Measurements from ENCODE around the gene IKBKE. TPM values are rescaled to one million over a fixed set of nuclear protein-coding genes. Genes with fewer than 3 reads are reported as not detected.

IKBKE gene
- total RNA-seq, 8 experiments from 2014 or later, result 0.05 to 10.0 (median 3.3) TPM

- H3K4me3 ChIP-seq, result no peak overlapping the region
- no peak for ATAC-seq (replicated peaks in 6 of 8)
- in situ Hi-C loops (cut with MboI; ENCODE audit: low pct_unique_long_range_greater_than_20kb in 2 of 9, low sequenced_read_pairs in 9 of 9, unreplicated experiment in 9 of 9), result no loop called here
- 83 to 100% (median 96%) methylated on average over 1 to 7 of the region's 8 CpGs; no CpG with 5 or more reads in 1 of the 10 experiments for WGBS, 10 experiments
- no peaks in the 10 kb centered on the region for H3K4me1 ChIP-seq (replicated peaks in 1 of 2)
- H3K27ac ChIP-seq, result no peak overlapping the region
These were observed 24.3 kb upstream of the IKBKE start for GRCh38 chr1:206445911-206446356.

GRCh38 chr1:206446688-206447421 is 23.4 kb upstream of the IKBKE start:
- in situ Hi-C loops (cut with MboI; ENCODE audit: low pct_unique_long_range_greater_than_20kb in 2 of 9, low sequenced_read_pairs in 9 of 9, unreplicated experiment in 9 of 9), result no loop called here
- H3K4me1 ChIP-seq (replicated peaks in 1 of 2), result no peaks in the 10 kb centered on the region
- no peak for ATAC-seq (replicated peaks in 6 of 8)
- 72 to 100% (median 93%) methylated on average over 1 to 7 of the region's 11 CpGs; no CpG with 5 or more reads in 1 of the 10 experiments for WGBS, 10 experiments
- H3K4me3 ChIP-seq, result no peak overlapping the region
- no peak overlapping the region for H3K27ac ChIP-seq

- Histone ChIP-seq H3K27ac (no peak overlapping the region), H3K4me1 (replicated peaks in 1 of 2) (no peaks in the 10 kb centered on the region), H3K4me3 (no peak overlapping the region)
- in situ Hi-C loops (cut with MboI; ENCODE audit: low pct_unique_long_range_greater_than_20kb in 2 of 9, low sequenced_read_pairs in 9 of 9, unreplicated experiment in 9 of 9), result no loop called here
- ATAC-seq (replicated peaks in 6 of 8), result no peak
- WGBS, 10 experiments, result 43 to 100% (median 70%) methylated on average over 1 to 3 of the region's 3 CpGs; no CpG with 5 or more reads in 4 of the 10 experiments
These were observed 22.9 kb upstream of the IKBKE start for GRCh38 chr1:206447422-206447765.

- Histone ChIP-seq H3K27ac (no peak overlapping the region), H3K4me1 (replicated peaks in 1 of 2) (no peaks in the 10 kb centered on the region), H3K4me3 (no peak overlapping the region)
- WGBS, 10 experiments, result 67 to 100% (median 100%) methylated on average over 1 to 2 of the region's 4 CpGs; no CpG with 5 or more reads in 6 of the 10 experiments
- no peak for ATAC-seq (replicated peaks in 6 of 8)
- in situ Hi-C loops (cut with MboI; ENCODE audit: low pct_unique_long_range_greater_than_20kb in 2 of 9, low sequenced_read_pairs in 9 of 9, unreplicated experiment in 9 of 9), result no loop called here
These were observed 22.5 kb upstream of the IKBKE start for GRCh38 chr1:206447792-206448191.

- no peak for ATAC-seq (replicated peaks in 6 of 8)
- Histone ChIP-seq H3K4me3 (no peak overlapping the region), H3K27ac (no peak overlapping the region), H3K4me1 (replicated peaks in 1 of 2) (no peaks in the 10 kb centered on the region)
- in situ Hi-C loops (cut with MboI; ENCODE audit: low pct_unique_long_range_greater_than_20kb in 2 of 9, low sequenced_read_pairs in 9 of 9, unreplicated experiment in 9 of 9), result no loop called here
- 61 to 100% (median 94%) methylated on average over 3 to 4 of the region's 4 CpGs; no CpG with 5 or more reads in 5 of the 10 experiments for WGBS, 10 experiments
These were observed 21.8 kb upstream of the IKBKE start for GRCh38 chr1:206448471-206448870.

GRCh38 chr1:206449565-206449964 is 20.7 kb upstream of the IKBKE start:
- Histone ChIP-seq H3K4me3 (no peak overlapping the region), H3K4me1 (replicated peaks in 1 of 2) (no peaks in the 10 kb centered on the region), H3K27ac (no peak overlapping the region)
- ATAC-seq (replicated peaks in 6 of 8), result peak in 3 of 8 experiments; percentile 76 to 87 (median 78)
- 11 to 50% (median 29%) methylated on average over 1 of the region's 1 CpG; no CpG with 5 or more reads in 4 of the 10 experiments for WGBS, 10 experiments
- in situ Hi-C loops (cut with MboI; ENCODE audit: low pct_unique_long_range_greater_than_20kb in 2 of 9, low sequenced_read_pairs in 9 of 9, unreplicated experiment in 9 of 9), result no loop called here

- 82 to 100% (median 95%) methylated on average over 2 to 12 of the region's 12 CpGs; no CpG with 5 or more reads in 2 of the 10 experiments for WGBS, 10 experiments
- in situ Hi-C loops (cut with MboI; ENCODE audit: low pct_unique_long_range_greater_than_20kb in 2 of 9, low sequenced_read_pairs in 9 of 9, unreplicated experiment in 9 of 9), result no loop called here
- ATAC-seq (replicated peaks in 6 of 8), result no peak
- Histone ChIP-seq H3K27ac (no peak overlapping the region), H3K4me3 (no peak overlapping the region), H3K4me1 (replicated peaks in 1 of 2) (peaks cover 0 to 2% of the 10 kb centered on the region in 2 donors)
These were observed 20.0 kb upstream of the IKBKE start for GRCh38 chr1:206450281-206450680.

GRCh38 chr1:206451134-206451686 is 19.1 kb upstream of the IKBKE start:
- H3K4me3 ChIP-seq, result no peak overlapping the region
- WGBS, 10 experiments, result 56 to 93% (median 87%) methylated on average over 1 to 9 of the region's 9 CpGs; no CpG with 5 or more reads in 2 of the 10 experiments
- in situ Hi-C loops (cut with MboI; ENCODE audit: low pct_unique_long_range_greater_than_20kb in 2 of 9, low sequenced_read_pairs in 9 of 9, unreplicated experiment in 9 of 9), result no loop called here
- H3K4me1 ChIP-seq (replicated peaks in 1 of 2), result peaks cover 9 to 11% of the 10 kb centered on the region in 2 donors
- no peak for ATAC-seq (replicated peaks in 6 of 8)
- no peak overlapping the region for H3K27ac ChIP-seq

- ATAC-seq (replicated peaks in 6 of 8), result no peak
- 0 to 100% (median 93%) methylated on average over 1 to 13 of the region's 13 CpGs; no CpG with 5 or more reads in 3 of the 10 experiments for WGBS, 10 experiments
- H3K4me3 ChIP-seq, result no peak overlapping the region
- H3K27ac ChIP-seq, result no peak overlapping the region
- in situ Hi-C loops (cut with MboI; ENCODE audit: low pct_unique_long_range_greater_than_20kb in 2 of 9, low sequenced_read_pairs in 9 of 9, unreplicated experiment in 9 of 9), result no loop called here
- H3K4me1 ChIP-seq (replicated peaks in 1 of 2), result peaks cover 11 to 12% of the 10 kb centered on the region in 2 donors
These were observed 17.2 kb upstream of the IKBKE start for GRCh38 chr1:206453111-206453510.

GRCh38 chr1:206455289-206455665 is 15.0 kb upstream of the IKBKE start:
- peak in 3 of 8 experiments; percentile 3 to 18 (median 7) for ATAC-seq (replicated peaks in 6 of 8)

GRCh38 chr1:206455666-206456344 is 14.5 kb upstream of the IKBKE start:
- in situ Hi-C loops (cut with MboI; ENCODE audit: low pct_unique_long_range_greater_than_20kb in 2 of 9, low sequenced_read_pairs in 9 of 9, unreplicated experiment in 9 of 9), result no loop called here
- peak; percentile 35 to 88 (median 70) for ATAC-seq (replicated peaks in 6 of 8)
- Histone ChIP-seq H3K4me1 (replicated peaks in 1 of 2) (peaks cover 11 to 12% of the 10 kb centered on the region in 2 donors), H3K4me3 (no peak overlapping the region), H3K27ac (no peak overlapping the region)
- WGBS, 10 experiments, result 8 to 100% (median 71%) methylated on average over 1 to 12 of the region's 12 CpGs

More at GRCh38 chr1:206455289-206455665, 15.0 kb upstream of the IKBKE start:
- Histone ChIP-seq H3K27ac (no peak overlapping the region), H3K4me1 (replicated peaks in 1 of 2) (peaks cover 11 to 12% of the 10 kb centered on the region in 2 donors), H3K4me3 (no peak overlapping the region)
- in situ Hi-C loops (cut with MboI; ENCODE audit: low pct_unique_long_range_greater_than_20kb in 2 of 9, low sequenced_read_pairs in 9 of 9, unreplicated experiment in 9 of 9), result no loop called here
- WGBS, 10 experiments, result 38 to 100% (median 60%) methylated on average over 1 to 3 of the region's 3 CpGs; no CpG with 5 or more reads in 5 of the 10 experiments

GRCh38 chr1:206456577-206457370 is 13.5 kb upstream of the IKBKE start:
- peak in 3 of 8 experiments; percentile 35 to 52 (median 49) for ATAC-seq (replicated peaks in 6 of 8)
- in situ Hi-C loops (cut with MboI; ENCODE audit: low pct_unique_long_range_greater_than_20kb in 2 of 9, low sequenced_read_pairs in 9 of 9, unreplicated experiment in 9 of 9), result no loop called here
- Histone ChIP-seq H3K4me1 (replicated peaks in 1 of 2) (peaks cover 11 to 12% of the 10 kb centered on the region in 2 donors), H3K27ac (no peak overlapping the region), H3K4me3 (no peak overlapping the region)
- WGBS, 10 experiments, result 0 to 100% (median 100%) methylated on average over 1 to 9 of the region's 11 CpGs; no CpG with 5 or more reads in 3 of the 10 experiments

Data from motor neuron (in vitro differentiated cells).